ENCODE measurements around the gene HS2ST1.
"Not testable (repeated sequence)": the region's sequence is repeated elsewhere in the genome, so short reads cannot be mapped to it uniquely, and the experiment has no call there.

Gene HS2ST1

DNA sequence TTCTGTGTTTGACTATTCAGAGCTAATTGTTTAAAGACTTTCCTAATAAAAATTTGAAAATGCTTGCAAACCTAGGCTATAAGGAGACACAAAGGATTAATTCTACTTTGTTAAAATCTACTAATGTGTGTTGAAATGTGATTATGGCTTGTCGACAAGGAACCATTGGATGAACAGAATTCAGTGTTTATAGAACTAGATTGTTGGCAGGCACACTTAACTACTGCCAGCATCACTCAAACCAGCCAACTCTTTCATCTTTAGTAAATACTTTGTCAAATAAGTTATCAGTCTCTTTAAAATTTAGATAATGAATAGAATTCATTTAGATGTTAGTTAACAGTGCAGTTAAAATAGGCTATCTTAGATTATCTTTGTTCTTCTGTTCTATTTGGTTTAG is 27.6 kb downstream of the HS2ST1 start:
- Mint-ChIP-seq H3K27ac (no peak overlapping the region), H3K4me1 (no peaks in the 10 kb centered on the region), H3K9me3 (no peaks in the 10 kb centered on the region), H3K4me3 (no peak overlapping the region), H3K36me3 (no peaks in the 10 kb centered on the region)
- DNase-seq (ENCODE audit: low spot score in 2 of 2) (no peak), ATAC-seq (no peak)

DNA sequence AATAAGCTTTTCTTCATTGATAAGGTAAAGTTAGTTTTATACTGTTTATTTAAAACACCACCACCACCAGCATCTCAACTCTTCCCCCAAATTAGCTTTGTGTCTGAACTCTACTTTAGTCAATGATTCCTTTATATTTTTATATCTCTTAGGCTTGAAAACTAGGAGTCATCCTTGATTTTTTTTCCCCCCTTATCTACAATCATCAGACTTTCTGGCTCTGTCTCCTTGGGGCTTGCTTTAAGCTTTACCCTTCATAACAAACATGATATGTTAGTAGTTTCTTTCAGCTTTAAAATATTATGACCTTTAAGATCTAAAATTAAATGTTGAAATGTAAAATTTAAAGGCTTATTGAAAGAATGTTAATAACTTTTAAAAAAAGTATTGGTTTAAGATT is 28.3 kb downstream of the HS2ST1 start:
- Mint-ChIP-seq H3K36me3 (no peaks in the 10 kb centered on the region), H3K4me1 (no peaks in the 10 kb centered on the region), H3K27ac (no peak overlapping the region), H3K9me3 (no peaks in the 10 kb centered on the region), H3K4me3 (no peak overlapping the region)
- DNase-seq (ENCODE audit: low spot score in 2 of 2) = no peak
- ATAC-seq = no peak

DNA sequence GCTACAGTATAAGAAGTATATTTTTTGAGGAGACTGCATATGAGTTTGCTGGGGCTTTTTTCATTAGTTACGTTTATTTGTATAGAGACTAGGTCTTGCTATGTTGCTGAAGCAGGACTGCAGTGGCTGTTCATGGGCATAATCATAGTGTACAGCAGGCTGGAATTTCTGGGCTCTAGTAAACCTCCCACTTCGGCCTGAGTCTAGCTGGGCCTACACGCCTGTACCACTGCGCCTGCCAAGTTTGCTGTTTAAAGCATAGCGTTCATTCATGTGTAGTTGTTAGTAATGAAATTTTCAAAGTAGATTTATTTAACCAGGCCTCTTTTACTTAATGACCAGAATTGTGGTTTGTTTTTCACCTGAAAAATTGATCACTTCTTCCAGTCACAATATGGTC is 33.8 kb downstream of the HS2ST1 start:
- DNase-seq (ENCODE audit: low spot score in 2 of 2) = no peak
- H3K27ac Mint-ChIP-seq = no peak overlapping the region
- no peak overlapping the region for H3K4me3 Mint-ChIP-seq
- no peak for ATAC-seq
- peaks cover 5% of the 10 kb centered on the region for H3K4me1 Mint-ChIP-seq
- no peaks in the 10 kb centered on the region for H3K9me3 Mint-ChIP-seq
- no peaks in the 10 kb centered on the region for H3K36me3 Mint-ChIP-seq

DNA sequence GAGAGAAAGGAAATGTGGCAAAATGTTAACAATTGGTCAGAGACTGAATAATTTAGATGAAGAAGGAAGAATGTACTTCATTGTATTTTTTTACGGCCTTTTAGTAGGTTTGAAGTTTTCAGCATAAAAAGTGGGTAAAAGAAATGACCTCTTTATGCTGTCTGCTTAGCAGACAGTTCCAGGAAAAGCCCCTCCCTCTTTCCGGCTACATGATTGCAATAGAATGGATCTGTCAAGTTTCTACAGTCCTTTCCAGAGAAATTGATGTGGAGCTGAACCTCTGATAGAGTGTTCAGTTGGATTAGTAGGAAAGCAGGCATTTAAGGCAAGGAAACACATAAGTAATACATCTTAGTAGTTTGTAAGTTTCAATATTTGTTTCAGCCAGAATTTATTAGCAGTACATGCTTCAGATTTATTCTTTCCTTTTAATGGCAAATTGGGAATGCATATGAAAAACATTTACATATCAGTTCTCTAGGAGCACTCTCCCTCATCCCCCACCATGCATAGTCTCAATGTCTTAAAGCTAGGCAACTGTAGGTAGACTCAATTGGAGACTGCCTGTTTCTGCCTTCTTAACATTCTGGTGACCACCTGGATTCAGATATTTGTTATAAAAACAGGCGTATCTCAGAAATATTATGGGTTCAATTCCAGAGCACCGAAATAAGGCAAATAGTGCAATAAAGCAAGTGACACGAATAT is 36.4 kb downstream of the HS2ST1 start:
- no peaks in the 10 kb centered on the region for H3K9me3 Mint-ChIP-seq
- H3K36me3 Mint-ChIP-seq = no peaks in the 10 kb centered on the region
- H3K4me3 Mint-ChIP-seq = no peak overlapping the region
- no peak for DNase-seq (ENCODE audit: low spot score in 2 of 2)
- no peak for ATAC-seq
- peaks cover 5% of the 10 kb centered on the region for H3K4me1 Mint-ChIP-seq
- no peak overlapping the region for H3K27ac Mint-ChIP-seq

DNA sequence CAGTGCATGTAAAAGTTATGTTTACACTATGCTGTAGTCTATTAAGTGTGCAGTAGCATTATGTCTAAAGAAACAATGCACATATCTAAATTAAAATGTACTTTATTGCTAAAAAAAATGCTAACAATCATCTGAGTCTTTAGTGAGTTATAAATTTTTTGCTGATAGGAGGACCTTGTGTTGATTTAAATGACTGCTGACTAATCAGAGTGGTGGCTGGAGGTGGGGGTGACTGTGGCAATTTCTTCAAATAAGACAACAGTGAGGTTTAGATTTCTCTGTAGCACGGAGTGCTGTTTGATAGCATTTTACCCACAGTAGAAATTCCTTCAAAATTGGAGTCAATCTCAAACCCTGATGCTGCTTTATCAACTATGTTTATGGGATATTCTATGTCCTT is 37.0 kb downstream of the HS2ST1 start:
- Mint-ChIP-seq H3K9me3 (no peaks in the 10 kb centered on the region), H3K4me1 (peaks cover 5% of the 10 kb centered on the region), H3K36me3 (no peaks in the 10 kb centered on the region), H3K27ac (no peak overlapping the region), H3K4me3 (no peak overlapping the region)
- ATAC-seq = no peak
- no peak for DNase-seq (ENCODE audit: low spot score in 2 of 2)

DNA sequence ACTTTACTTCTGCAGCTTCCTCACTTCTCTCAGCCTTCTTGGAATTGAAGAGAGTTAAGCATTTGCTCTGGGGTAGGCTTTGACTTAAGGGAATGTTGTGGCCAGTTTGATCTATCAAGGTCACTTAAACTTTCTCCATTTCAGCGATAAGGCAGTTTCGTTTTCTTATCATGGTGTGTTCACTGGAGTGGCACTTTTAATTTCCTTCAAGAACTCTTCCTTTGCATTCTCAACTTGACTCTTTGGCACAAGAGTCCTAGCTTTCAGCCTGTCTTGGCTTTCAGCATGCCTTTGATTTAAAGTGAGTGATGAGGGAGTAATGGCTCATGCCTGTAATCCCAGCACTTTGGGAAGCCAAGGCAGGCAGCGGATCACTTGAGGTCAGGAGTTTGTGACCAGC is 38.7 kb downstream of the HS2ST1 start:
- Mint-ChIP-seq H3K36me3 (no peaks in the 10 kb centered on the region), H3K9me3 (no peaks in the 10 kb centered on the region), H3K4me1 (peaks cover 5% of the 10 kb centered on the region), H3K27ac (no peak overlapping the region), H3K4me3 (no peak overlapping the region)
- DNase-seq (ENCODE audit: low spot score in 2 of 2) (no peak), ATAC-seq (no peak)

DNA sequence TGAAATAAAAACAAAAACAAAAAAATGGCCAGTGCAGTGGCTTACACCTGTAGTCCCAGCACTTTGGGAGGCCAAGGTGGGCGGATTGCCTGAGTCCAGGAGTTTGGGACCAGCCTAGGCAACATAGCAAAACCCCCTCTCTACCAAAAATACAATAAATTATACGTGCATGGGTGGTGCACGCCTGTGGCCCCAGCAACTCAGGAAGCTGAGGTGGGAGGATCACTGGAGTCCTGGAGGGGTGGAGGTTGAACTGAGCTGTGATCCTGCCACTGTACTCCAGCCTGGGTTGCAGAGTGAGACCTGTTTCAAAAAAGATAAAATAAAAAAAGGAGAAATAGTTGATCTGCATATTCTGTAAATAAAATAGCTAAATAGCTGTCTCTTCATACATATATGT is 41.2 kb downstream of the HS2ST1 start:
- H3K27ac Mint-ChIP-seq = no peak overlapping the region
- no peak for ATAC-seq
- H3K9me3 Mint-ChIP-seq = no peaks in the 10 kb centered on the region

DNA sequence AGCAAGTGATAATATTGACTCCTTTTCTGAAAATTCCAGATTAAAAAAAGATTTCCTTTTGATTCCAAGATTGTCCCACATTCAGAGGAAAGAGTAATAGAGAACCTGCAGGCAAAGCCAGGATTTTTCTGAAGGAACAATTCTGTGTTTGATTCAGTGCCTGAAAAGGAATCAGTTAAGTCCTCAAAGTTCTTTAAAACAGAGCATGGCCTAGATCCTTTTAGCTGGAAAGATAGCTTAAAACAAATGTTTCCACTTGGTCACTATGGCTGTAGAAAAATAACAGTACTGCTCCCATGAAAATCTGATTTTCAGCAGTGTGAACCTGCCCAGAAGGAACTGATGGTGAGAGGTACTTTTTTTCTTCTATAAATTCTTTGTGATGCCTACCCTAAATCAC is 41.8 kb downstream of the HS2ST1 start:
- Mint-ChIP-seq H3K27ac (no peak overlapping the region), H3K4me1 (no peaks in the 10 kb centered on the region), H3K36me3 (no peaks in the 10 kb centered on the region), H3K4me3 (no peak overlapping the region), H3K9me3 (no peaks in the 10 kb centered on the region)
- ATAC-seq = no peak
- no peak for DNase-seq (ENCODE audit: low spot score in 2 of 2)

More for the DNA sequence above, 41.2 kb downstream of the HS2ST1 start:
- H3K36me3 Mint-ChIP-seq = no peaks in the 10 kb centered on the region
- no peak overlapping the region for H3K4me3 Mint-ChIP-seq
- DNase-seq (ENCODE audit: low spot score in 2 of 2) = no peak
- H3K4me1 Mint-ChIP-seq = no peaks in the 10 kb centered on the region

DNA sequence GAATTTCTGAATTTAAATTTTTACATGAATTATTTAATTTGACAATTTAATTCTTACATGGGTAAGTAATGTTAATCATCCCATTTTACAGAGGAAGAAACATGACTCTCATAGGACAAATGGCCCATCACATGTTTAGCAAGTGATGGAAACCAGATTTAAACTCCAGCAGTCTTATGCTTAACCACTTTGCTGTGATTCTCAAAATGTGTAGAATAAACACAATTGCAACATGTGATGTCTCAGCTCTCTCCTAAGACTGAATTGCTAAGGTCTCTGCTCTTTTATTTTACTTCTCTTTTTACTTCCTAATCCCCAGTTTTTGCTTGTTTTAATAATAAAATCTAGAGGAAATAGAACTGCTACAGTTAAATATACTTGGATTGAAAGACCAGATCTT is 42.8 kb downstream of the HS2ST1 start:
- H3K36me3 Mint-ChIP-seq = no peaks in the 10 kb centered on the region
- no peaks in the 10 kb centered on the region for H3K9me3 Mint-ChIP-seq
- no peak overlapping the region for H3K4me3 Mint-ChIP-seq
- H3K4me1 Mint-ChIP-seq = no peaks in the 10 kb centered on the region
- ATAC-seq = no peak
- no peak overlapping the region for H3K27ac Mint-ChIP-seq
- no peak for DNase-seq (ENCODE audit: low spot score in 2 of 2)

DNA sequence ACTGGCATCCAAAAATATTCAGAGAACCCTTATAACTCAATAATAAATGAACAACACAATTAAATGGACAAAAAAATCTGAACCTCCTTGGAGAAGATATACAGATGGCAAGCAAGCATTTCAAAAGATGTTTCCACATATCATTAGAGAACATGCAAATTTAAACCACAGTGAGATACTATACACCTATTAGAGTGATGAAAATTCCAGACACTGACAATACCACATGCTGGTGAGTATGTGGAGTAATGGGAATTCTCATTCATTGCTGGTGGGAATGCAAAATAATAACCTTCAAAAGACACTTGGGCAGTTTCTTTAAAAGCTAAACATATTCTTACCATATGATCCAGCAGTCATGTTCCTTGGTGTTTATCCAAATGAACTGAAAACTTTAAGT is 46.1 kb downstream of the HS2ST1 start:
- Mint-ChIP-seq H3K27ac (no peak overlapping the region), H3K4me3 (no peak overlapping the region), H3K36me3 (no peaks in the 10 kb centered on the region), H3K4me1 (no peaks in the 10 kb centered on the region), H3K9me3 (no peaks in the 10 kb centered on the region)
- no peak for DNase-seq (ENCODE audit: low spot score in 2 of 2)
- ATAC-seq = no peak

DNA sequence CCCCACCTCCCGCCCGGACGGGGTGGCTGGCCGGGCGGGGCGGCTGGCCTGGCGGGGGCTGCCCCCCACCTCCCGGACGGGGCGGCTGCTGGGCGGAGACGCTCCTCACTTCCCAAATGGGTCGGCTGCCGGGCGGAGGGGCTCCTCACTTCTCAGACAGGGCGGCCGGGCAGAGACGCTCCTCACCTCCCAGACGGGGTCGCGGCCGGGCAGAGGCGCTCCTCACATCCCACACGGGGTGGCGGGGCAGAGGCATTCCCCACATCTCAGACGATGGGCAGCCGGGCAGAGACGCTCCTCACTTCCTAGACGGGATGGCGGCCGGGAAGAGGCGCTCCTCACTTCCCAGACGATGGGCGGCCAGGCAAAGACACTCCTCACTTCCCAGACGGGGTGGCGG is 49.4 kb downstream of the HS2ST1 start:
- not testable (repeated sequence) for H3K27ac Mint-ChIP-seq; H3K36me3 Mint-ChIP-seq; DNase-seq (ENCODE audit: low spot score in 2 of 2); H3K9me3 Mint-ChIP-seq; ATAC-seq; H3K4me3 Mint-ChIP-seq; H3K4me1 Mint-ChIP-seq

DNA sequence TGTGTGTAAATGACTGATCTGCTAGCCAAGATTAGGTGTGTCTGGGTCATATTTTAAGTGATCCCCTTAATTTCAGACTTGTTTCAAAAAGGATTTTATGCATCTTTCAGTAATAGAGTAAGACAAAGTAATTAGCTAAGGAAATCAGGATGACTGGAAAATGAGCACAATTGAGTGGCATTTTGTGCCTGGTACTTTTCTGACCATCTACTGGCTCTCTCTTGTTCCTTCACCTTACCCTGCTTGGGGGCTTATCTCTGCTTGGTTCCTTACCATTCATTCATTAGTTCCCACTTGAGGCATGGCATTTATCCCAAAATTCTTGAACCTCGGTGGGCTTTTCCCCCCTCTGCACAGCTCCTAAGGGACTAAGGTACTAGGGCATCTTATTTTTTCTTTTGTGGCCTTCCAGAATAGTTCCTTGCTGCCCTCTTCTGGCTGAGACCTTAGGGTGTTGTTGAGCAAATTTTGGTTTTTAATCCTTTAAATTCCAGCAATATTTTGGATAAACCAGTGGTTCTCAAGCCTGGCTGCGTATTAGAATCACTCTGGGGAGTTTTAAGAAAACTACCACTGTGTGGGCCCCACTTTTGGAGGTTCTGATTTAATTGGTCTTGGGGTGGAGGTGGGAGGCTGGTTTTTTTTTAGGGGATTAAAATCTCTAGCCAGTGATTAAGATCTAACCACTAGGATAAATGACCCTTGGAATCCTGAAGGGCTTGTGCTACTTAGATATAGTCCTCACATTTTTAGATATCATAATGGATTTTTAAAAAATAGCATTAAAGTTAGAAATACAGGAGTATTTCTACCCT is 50.8 kb downstream of the HS2ST1 start:
- no peak for DNase-seq (ENCODE audit: low spot score in 2 of 2)
- H3K9me3 Mint-ChIP-seq = no peaks in the 10 kb centered on the region
- no peak overlapping the region for H3K27ac Mint-ChIP-seq
- H3K36me3 Mint-ChIP-seq = no peaks in the 10 kb centered on the region
- no peaks in the 10 kb centered on the region for H3K4me1 Mint-ChIP-seq
- ATAC-seq = no peak
- H3K4me3 Mint-ChIP-seq = no peak overlapping the region

DNA sequence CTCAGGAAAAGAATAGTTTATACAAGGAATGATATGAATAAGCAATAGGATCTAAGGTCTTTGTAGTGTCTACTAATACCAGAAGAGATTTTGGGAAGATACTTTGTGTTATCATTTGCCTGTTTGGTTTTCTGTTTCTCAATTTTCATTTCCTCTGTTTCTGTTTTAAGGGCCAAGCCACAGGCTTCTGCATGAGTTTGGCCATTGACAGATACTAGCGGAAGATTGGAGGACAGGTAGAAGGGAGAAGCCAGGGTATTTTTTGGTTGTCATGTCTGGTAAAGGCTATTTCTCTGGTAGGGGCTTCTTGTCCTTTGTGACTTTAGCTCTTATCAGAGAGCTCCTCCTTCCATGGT is 51.4 kb downstream of the HS2ST1 start:
- Mint-ChIP-seq H3K36me3 (no peaks in the 10 kb centered on the region), H3K4me1 (no peaks in the 10 kb centered on the region), H3K27ac (no peak overlapping the region), H3K4me3 (no peak overlapping the region), H3K9me3 (no peaks in the 10 kb centered on the region)
- ATAC-seq (no peak), DNase-seq (ENCODE audit: low spot score in 2 of 2) (no peak)

DNA sequence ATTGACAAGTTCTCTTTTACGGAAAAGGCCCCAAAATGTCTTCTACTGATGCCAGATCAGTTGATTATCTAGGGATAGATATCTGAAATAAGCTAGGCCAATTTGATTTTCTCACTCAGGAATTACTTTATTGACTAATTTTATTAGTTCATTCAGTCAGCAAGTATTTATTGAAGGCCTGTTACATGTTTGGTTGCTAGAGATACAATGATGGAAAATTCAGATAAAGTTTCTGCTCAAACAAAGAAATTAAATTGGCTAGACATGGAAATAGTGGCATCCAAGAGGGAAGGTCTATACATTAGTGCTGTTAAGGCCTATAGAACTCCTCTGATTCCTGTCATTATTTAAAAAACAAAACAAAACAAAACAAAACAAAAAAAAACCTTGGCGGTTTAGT is 56.5 kb downstream of the HS2ST1 start:
- no peaks in the 10 kb centered on the region for H3K9me3 Mint-ChIP-seq
- no peak overlapping the region for H3K4me3 Mint-ChIP-seq
- H3K4me1 Mint-ChIP-seq = no peaks in the 10 kb centered on the region
- H3K36me3 Mint-ChIP-seq = no peaks in the 10 kb centered on the region
- no peak for ATAC-seq
- no peak for DNase-seq (ENCODE audit: low spot score in 2 of 2)
- no peak overlapping the region for H3K27ac Mint-ChIP-seq

DNA sequence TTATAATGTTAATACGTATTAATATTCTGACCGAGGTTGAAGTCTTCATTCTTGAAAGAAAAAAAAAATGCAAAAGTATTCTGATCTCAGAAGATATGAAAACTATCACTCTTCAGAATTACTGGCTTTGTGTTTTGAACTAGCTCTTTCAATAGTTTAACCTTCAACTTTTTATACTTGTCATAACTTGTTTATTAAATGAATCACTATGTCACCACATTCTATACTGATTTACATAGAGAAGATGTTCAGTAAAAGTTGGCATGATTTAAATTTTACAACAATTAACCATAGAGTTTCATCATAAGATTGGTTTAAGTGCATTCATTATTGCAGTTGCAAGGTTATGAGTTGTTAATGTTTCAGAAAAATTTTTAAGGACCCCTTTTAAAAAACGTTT is 57.3 kb downstream of the HS2ST1 start:
- no peak for DNase-seq (ENCODE audit: low spot score in 2 of 2)

DNA sequence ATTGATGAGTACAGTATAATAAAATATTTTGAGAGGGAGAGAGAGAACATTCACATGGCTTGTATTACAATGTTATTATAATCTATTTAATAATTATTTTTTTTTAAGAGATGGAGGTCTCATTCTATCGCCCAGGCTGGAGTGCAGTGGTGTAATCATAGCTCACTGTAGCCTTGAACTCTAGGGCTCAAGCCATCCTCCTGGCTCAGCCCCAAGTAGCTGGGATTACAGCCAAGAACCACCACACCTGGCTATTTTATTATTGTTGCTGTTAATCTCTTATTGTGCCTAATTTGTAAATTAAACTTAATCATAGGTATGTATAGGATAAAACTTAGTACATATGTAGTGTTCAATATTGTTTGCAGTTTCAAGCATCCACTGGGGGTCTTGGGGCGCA is 57.8 kb downstream of the HS2ST1 start:
- Mint-ChIP-seq H3K27ac (no peak overlapping the region), H3K4me1 (no peaks in the 10 kb centered on the region), H3K4me3 (no peak overlapping the region), H3K9me3 (no peaks in the 10 kb centered on the region), H3K36me3 (no peaks in the 10 kb centered on the region)
- DNase-seq (ENCODE audit: low spot score in 2 of 2) (no peak), ATAC-seq (no peak)

More for the DNA sequence above, 57.3 kb downstream of the HS2ST1 start:
- no peak overlapping the region for H3K27ac Mint-ChIP-seq
- H3K4me3 Mint-ChIP-seq = no peak overlapping the region
- ATAC-seq = peak; percentile 72
- H3K36me3 Mint-ChIP-seq = no peaks in the 10 kb centered on the region
- H3K9me3 Mint-ChIP-seq = no peaks in the 10 kb centered on the region
- no peaks in the 10 kb centered on the region for H3K4me1 Mint-ChIP-seq

Measured in stimulated activated effector memory CD8-positive, alpha-beta T cell treated with anti-CD3 and anti-CD28 coated beads, Interleukin-12 subunit alpha, Interleukin-12 subunit beta, amount 100 ng/mL, for 72 hours (primary cell).